Measurements from ENCODE around the gene DCAF17. TPM values are rescaled to one million over a fixed set of nuclear protein-coding genes. Genes with fewer than 3 reads are reported as not detected.
A peak's percentile ranks its signal among the peaks of the same experiment; 100 is the strongest.
"Not testable (repeated sequence)": the region's sequence is repeated elsewhere in the genome, so short reads cannot be mapped to it uniquely, and the experiment has no call there.

DCAF17 gene
- total and polyA plus RNA-seq, 3 experiments from 2014 or later: 11.6 to 19.8 (median 19.3) TPM

- no peaks in the 10 kb centered on the region for H3K36me3 ChIP-seq (ENCODE audit: insufficient read depth, low read length)
- Mint-ChIP-seq H3K36me3 (peaks cover 15 to 22% (median 19%) of the 10 kb centered on the region in 3 donors), H3K27me3 (no peaks in the 10 kb centered on the region), H3K4me3 (no peak overlapping the region), H3K4me1 (peaks cover 0 to 9% (median 7%) of the 10 kb centered on the region in 3 donors), H3K27ac (no peak overlapping the region), H3K9me3 (no peaks in the 10 kb centered on the region)
- no peak overlapping the region for H3K4me3 ChIP-seq (ENCODE audit: low read length)
- H3K27me3 ChIP-seq (ENCODE audit: insufficient read depth, low read length, poor library complexity, severe bottlenecking): no peaks in the 10 kb centered on the region
- ChIA-PET POLR2A (no interaction called here), CTCF (interaction anchor here (1.0 kb wide), 1 partner anchor 11 kb away, joined by 3 read pairs; no protein-coding TSS in a partner anchor)
- H3K27ac ChIP-seq (ENCODE audit: low read depth, low read length): no peak overlapping the region
- no peaks in the 10 kb centered on the region for H3K4me1 ChIP-seq (ENCODE audit: insufficient read depth, low read length)
- H3K9me3 ChIP-seq (ENCODE audit: low read length): no peaks in the 10 kb centered on the region
- no peak for DNase-seq
These were observed 56.6 kb downstream of the DCAF17 start for GRCh38 chr2:171490577-171490976.

GRCh38 chr2:171491292-171491691 lies 57.3 kb downstream of the DCAF17 start:
- Mint-ChIP-seq H3K36me3 (peaks cover 15 to 22% (median 19%) of the 10 kb centered on the region in 3 donors), H3K4me1 (peaks cover 0 to 5% (median 4%) of the 10 kb centered on the region in 3 donors), H3K4me3 (no peak overlapping the region), H3K27me3 (no peaks in the 10 kb centered on the region), H3K9me3 (no peaks in the 10 kb centered on the region), H3K27ac (no peak overlapping the region)
- Histone ChIP-seq H3K27ac (ENCODE audit: low read depth, low read length) (no peak overlapping the region), H3K4me3 (ENCODE audit: low read length) (no peak overlapping the region), H3K36me3 (ENCODE audit: insufficient read depth, low read length) (no peaks in the 10 kb centered on the region), H3K27me3 (ENCODE audit: insufficient read depth, low read length, poor library complexity, severe bottlenecking) (no peaks in the 10 kb centered on the region), H3K9me3 (ENCODE audit: low read length) (no peaks in the 10 kb centered on the region), H3K4me1 (ENCODE audit: insufficient read depth, low read length) (no peaks in the 10 kb centered on the region)
- ChIA-PET CTCF (no interaction called here), POLR2A (no interaction called here)
- DNase-seq: no peak

- no peaks in the 10 kb centered on the region for H3K27me3 ChIP-seq (ENCODE audit: insufficient read depth, low read length, poor library complexity, severe bottlenecking)
- Mint-ChIP-seq H3K27ac (no peak overlapping the region), H3K9me3 (peaks cover 0 to 6% (median 0%) of the 10 kb centered on the region in 5 donors), H3K4me1 (no peaks in the 10 kb centered on the region), H3K27me3 (peaks cover 0 to 2% of the 10 kb centered on the region in 2 donors), H3K4me3 (no peak overlapping the region), H3K36me3 (peaks cover 11 to 27% (median 14%) of the 10 kb centered on the region in 3 donors)
- no peak overlapping the region for H3K4me3 ChIP-seq (ENCODE audit: low read length)
- H3K27ac ChIP-seq (ENCODE audit: low read depth, low read length): no peak overlapping the region
- no peaks in the 10 kb centered on the region for H3K4me1 ChIP-seq (ENCODE audit: insufficient read depth, low read length)
- CTCF ChIA-PET: no interaction called here
- no peaks in the 10 kb centered on the region for H3K9me3 ChIP-seq (ENCODE audit: low read length)
- no peaks in the 10 kb centered on the region for H3K36me3 ChIP-seq (ENCODE audit: insufficient read depth, low read length)
- no peak for DNase-seq
- POLR2A ChIA-PET: no interaction called here
These were observed 58.6 kb downstream of the DCAF17 start for GRCh38 chr2:171492664-171493063.

GRCh38 chr2:171497664-171498063 lies 63.6 kb downstream of the DCAF17 start:
- H3K27ac Mint-ChIP-seq; H3K36me3 ChIP-seq (ENCODE audit: insufficient read depth, low read length); H3K4me3 Mint-ChIP-seq; H3K27me3 Mint-ChIP-seq; POLR2A ChIA-PET; CTCF ChIA-PET; DNase-seq; H3K4me3 ChIP-seq (ENCODE audit: low read length); H3K4me1 Mint-ChIP-seq; H3K27ac ChIP-seq (ENCODE audit: low read depth, low read length); H3K9me3 Mint-ChIP-seq; H3K4me1 ChIP-seq (ENCODE audit: insufficient read depth, low read length); H3K9me3 ChIP-seq (ENCODE audit: low read length); H3K27me3 ChIP-seq (ENCODE audit: insufficient read depth, low read length, poor library complexity, severe bottlenecking): not testable (repeated sequence)
- peaks cover 1 to 15% (median 1%) of the 10 kb centered on the region in 3 donors for H3K36me3 Mint-ChIP-seq

- ChIA-PET CTCF (no interaction called here), POLR2A (no interaction called here)
- H3K4me3 ChIP-seq (ENCODE audit: low read length): no peak overlapping the region
- Mint-ChIP-seq H3K27me3 (peaks cover 0 to 6% of the 10 kb centered on the region in 2 donors), H3K27ac (no peak overlapping the region), H3K4me1 (peaks cover 3 to 6% (median 5%) of the 10 kb centered on the region in 3 donors), H3K4me3 (no peak overlapping the region), H3K36me3 (peaks cover 0 to 9% (median 2%) of the 10 kb centered on the region in 3 donors), H3K9me3 (no peaks in the 10 kb centered on the region)
- no peaks in the 10 kb centered on the region for H3K9me3 ChIP-seq (ENCODE audit: low read length)
- H3K4me1 ChIP-seq (ENCODE audit: insufficient read depth, low read length): no peaks in the 10 kb centered on the region
- H3K27me3 ChIP-seq (ENCODE audit: insufficient read depth, low read length, poor library complexity, severe bottlenecking): no peaks in the 10 kb centered on the region
- H3K36me3 ChIP-seq (ENCODE audit: insufficient read depth, low read length): no peaks in the 10 kb centered on the region
- no peak for DNase-seq
- H3K27ac ChIP-seq (ENCODE audit: low read depth, low read length): no peak overlapping the region
These were observed 71.3 kb downstream of the DCAF17 start for GRCh38 chr2:171505374-171505773.

GRCh38 chr2:171509945-171510731 lies 76.1 kb downstream of the DCAF17 start:
- Mint-ChIP-seq H3K27me3 (peaks cover 2 to 6% of the 10 kb centered on the region in 2 donors), H3K4me1 (peaks cover 3 to 6% (median 5%) of the 10 kb centered on the region in 3 donors), H3K4me3 (peak overlapping the region in 3 of 7 donors; percentile 39 to 67 (median 50)), H3K9me3 (no peaks in the 10 kb centered on the region), H3K36me3 (peaks cover 0 to 9% (median 2%) of the 10 kb centered on the region in 3 donors), H3K27ac (peak overlapping the region in 1 of 8 donors; percentile 40)
- Histone ChIP-seq H3K27ac (ENCODE audit: low read depth, low read length) (no peak overlapping the region), H3K9me3 (ENCODE audit: low read length) (no peaks in the 10 kb centered on the region), H3K4me1 (ENCODE audit: insufficient read depth, low read length) (no peaks in the 10 kb centered on the region), H3K27me3 (ENCODE audit: insufficient read depth, low read length, poor library complexity, severe bottlenecking) (no peaks in the 10 kb centered on the region), H3K36me3 (ENCODE audit: insufficient read depth, low read length) (no peaks in the 10 kb centered on the region), H3K4me3 (ENCODE audit: low read length) (no peak overlapping the region)
- DNase-seq: no peak
- ChIA-PET CTCF (no interaction called here), POLR2A (no interaction called here)

GRCh38 chr2:171512014-171512413 lies 78.0 kb downstream of the DCAF17 start:
- Histone ChIP-seq H3K4me1 (ENCODE audit: insufficient read depth, low read length) (no peaks in the 10 kb centered on the region), H3K27me3 (ENCODE audit: insufficient read depth, low read length, poor library complexity, severe bottlenecking) (no peaks in the 10 kb centered on the region), H3K9me3 (ENCODE audit: low read length) (no peaks in the 10 kb centered on the region), H3K4me3 (ENCODE audit: low read length) (no peak overlapping the region), H3K36me3 (ENCODE audit: insufficient read depth, low read length) (no peaks in the 10 kb centered on the region), H3K27ac (ENCODE audit: low read depth, low read length) (no peak overlapping the region)
- POLR2A ChIA-PET: no interaction called here
- H3K36me3 Mint-ChIP-seq: peaks cover 0 to 9% (median 2%) of the 10 kb centered on the region in 3 donors
- DNase-seq: no peak
- CTCF ChIA-PET: no interaction called here
- H3K4me1 Mint-ChIP-seq: peaks cover 3 to 6% (median 5%) of the 10 kb centered on the region in 3 donors
- peak overlapping the region in 1 of 8 donors; percentile 38 for H3K27ac Mint-ChIP-seq
- peaks cover 5 to 10% of the 10 kb centered on the region in 2 donors for H3K27me3 Mint-ChIP-seq
- H3K9me3 Mint-ChIP-seq: no peaks in the 10 kb centered on the region
- no peak overlapping the region for H3K4me3 Mint-ChIP-seq

GRCh38 chr2:171512683-171513195 lies 78.7 kb downstream of the DCAF17 start:
- Mint-ChIP-seq H3K36me3 (peaks cover 0 to 9% (median 2%) of the 10 kb centered on the region in 3 donors), H3K4me3 (no peak overlapping the region), H3K9me3 (no peaks in the 10 kb centered on the region), H3K4me1 (peaks cover 3 to 6% (median 5%) of the 10 kb centered on the region in 3 donors), H3K27me3 (peaks cover 5 to 6% of the 10 kb centered on the region in 2 donors), H3K27ac (peak overlapping the region in 1 of 8 donors; percentile 21)
- Histone ChIP-seq H3K27me3 (ENCODE audit: insufficient read depth, low read length, poor library complexity, severe bottlenecking) (no peaks in the 10 kb centered on the region), H3K4me3 (ENCODE audit: low read length) (no peak overlapping the region), H3K36me3 (ENCODE audit: insufficient read depth, low read length) (no peaks in the 10 kb centered on the region), H3K4me1 (ENCODE audit: insufficient read depth, low read length) (no peaks in the 10 kb centered on the region), H3K27ac (ENCODE audit: low read depth, low read length) (no peak overlapping the region), H3K9me3 (ENCODE audit: low read length) (no peaks in the 10 kb centered on the region)
- no peak for DNase-seq
- ChIA-PET POLR2A (no interaction called here), CTCF (no interaction called here)

All from CD8-positive, alpha-beta memory T cell (primary cell).